ENCODE data around the gene CDHR2. TPM values are rescaled to one million over a fixed set of nuclear protein-coding genes. Genes with fewer than 3 reads are reported as not detected.

Gene CDHR2
- total and polyA plus RNA-seq, 12 donors = 0.03 to 0.22 (median 0.19) TPM; not detected in 9

- H3K27ac ChIP-seq = no peak overlapping the region
- intact Hi-C loops (cut with DNase I) = loop anchor here in 1 of 10 donors (5.0 kb wide), 1 partner anchor 51 kb away; no protein-coding TSS in a partner anchor
- 53 to 56% methylated on average over 13 of the region's 13 CpGs for WGBS, 2 donors
- H3K9me3 ChIP-seq = no peaks in the 10 kb centered on the region
- no peak overlapping the region for H3K4me3 ChIP-seq
- DNase-seq = no peak
- peaks cover 7 to 18% (median 13%) of the 10 kb centered on the region in 9 donors for H3K4me1 ChIP-seq
- TF ChIP-seq CTCF (IDR thresholded peaks at IDR 0.05) = no peak
- peaks cover 10 to 100% (median 97%) of the 10 kb centered on the region in 7 donors for H3K27me3 ChIP-seq
- ATAC-seq = no peak
- no peaks in the 10 kb centered on the region for H3K36me3 ChIP-seq
Measured at GRCh38 chr5:176628406-176629228, 79.5 kb downstream of the CDHR2 start.

- ATAC-seq (peak in 1 of 8 donors; percentile 31), DNase-seq (no peak)
- Histone ChIP-seq H3K9me3 (no peaks in the 10 kb centered on the region), H3K4me3 (peak overlapping the region in 2 of 10 donors; percentile 30 to 47), H3K4me1 (peaks cover 7 to 18% (median 13%) of the 10 kb centered on the region in 9 donors), H3K27me3 (peaks cover 10 to 99% (median 97%) of the 10 kb centered on the region in 7 donors), H3K36me3 (no peaks in the 10 kb centered on the region), H3K27ac (no peak overlapping the region)
- TF ChIP-seq CTCF (IDR thresholded peaks at IDR 0.05) = no peak
- WGBS, 2 donors = 5 to 8% methylated on average over 34 of the region's 34 CpGs
- intact Hi-C loops (cut with DNase I) = loop anchor here in 1 of 10 donors (5.0 kb wide), 1 partner anchor 52 kb away; no protein-coding TSS in a partner anchor
Measured at GRCh38 chr5:176629317-176629852, 80.2 kb downstream of the CDHR2 start.

GRCh38 chr5:176629853-176630680 lies 80.9 kb downstream of the CDHR2 start, which contains the start of the genes EIF4E1B and SNCB:
EIF4E1B (plus strand) TSS chr5:176630675; CDS start chr5:176642788, 12,113 bp downstream.
SNCB (minus strand) TSS chr5:176630534; CDS start chr5:176629654, 880 bp downstream.
- Histone ChIP-seq H3K36me3 (no peaks in the 10 kb centered on the region), H3K4me3 (peak within 1 kb of the TSS in 9 of 10 donors; percentile 25 to 52 (median 45)), H3K4me1 (peaks cover 7 to 18% (median 13%) of the 10 kb centered on the region in 9 donors), H3K27ac (no peak within 1 kb of the TSS), H3K27me3 (peaks cover 10 to 99% (median 95%) of the 10 kb centered on the region in 7 donors), H3K9me3 (no peaks in the 10 kb centered on the region)
- peak; percentile 75 to 85 (median 82) for ATAC-seq
- WGBS, 2 donors = 1% methylated on average over 87 to 94 of the region's 94 CpGs
- intact Hi-C loops (cut with DNase I) = loop anchor here in 2 of 10 donors (5.0 to 10.0 kb wide), 2 partner anchors 53 to 55 kb away; no protein-coding TSS in a partner anchor
- DNase-seq = peak; percentile 29 to 39
- peak in 1 of 9 donors; percentile 19 for TF ChIP-seq CTCF (IDR thresholded peaks at IDR 0.05)
